ENCODE measurements around the gene CDRT15L2. TPM values are rescaled to one million over a fixed set of nuclear protein-coding genes. Genes with fewer than 3 reads are reported as not detected.

The CDRT15L2 gene
- not detected in 2 replicates for total RNA-seq

DNA sequence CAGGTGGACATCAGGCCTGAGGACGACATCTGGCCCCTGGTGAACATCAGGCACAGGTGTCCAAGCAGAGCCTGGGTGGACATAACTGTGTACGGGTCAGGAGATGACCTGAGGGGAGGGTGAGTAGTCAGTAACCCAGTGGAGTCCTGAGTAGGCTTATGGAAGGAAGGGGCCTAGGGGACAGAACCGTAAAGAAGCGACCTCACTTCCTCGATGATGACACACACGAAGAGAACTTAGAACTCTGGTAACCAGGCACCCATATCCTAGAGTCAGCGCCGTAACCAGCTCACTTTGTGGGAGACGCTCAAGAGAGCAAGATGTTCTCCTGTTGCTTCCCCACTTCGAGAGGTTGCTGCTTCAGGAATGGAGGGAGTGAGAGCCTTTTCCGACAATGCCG lies at the start of gene CDRT15L2:
TSS of gene CDRT15L2 (plus strand) at position 301 of the 400 bp plus-strand sequence. CDS start at position 321, 20 bp downstream.

Other genes with a start within 250 kb of the CDRT15L2 start
- 0.79 and 2.5 TPM in 2 replicates for gene LGALS9B, start 112.2 kb upstream of the CDRT15L2 start, total RNA-seq

Measured in airway epithelial cell (primary cell).